Effector memory CD8-positive, alpha-beta T cell (primary cell): Measurements from ENCODE around the gene ARV1.
A peak's percentile ranks its signal among the peaks of the same experiment; 100 is the strongest.

Experiments used
- ATAC-seq: fragments of 150-1000 bp; cut with Tn5 transposase; replicated peaks from 2 replicates; pipeline ENCODE4 v1.10.0; 2021; ENCODE audit warnings: mild to moderate bottlenecking, moderate library complexity
- DNase-seq, 3 experiments: peaks; one replicate each; pipeline ENCODE4 v3.0.0; 2021
- H3K27ac Mint-ChIP-seq, 2 donors: one replicate each; pipeline ENCODE4 v1.8.0; 2022; ENCODE audit warnings: mild to moderate bottlenecking in 2 of 2, mixed read lengths in 2 of 2, moderate library complexity in 2 of 2
- H3K27me3 Mint-ChIP-seq, 2 donors: one replicate each; pipeline ENCODE4 v1.8.0; 2022; ENCODE audit warnings: mixed read lengths in 2 of 2
- H3K36me3 Mint-ChIP-seq: one replicate; pipeline ENCODE4 v1.8.0; 2022; ENCODE audit warnings: mild to moderate bottlenecking, moderate library complexity, mixed read lengths; ENCODE audit not compliant: insufficient read depth
- H3K4me1 Mint-ChIP-seq, 2 donors: one replicate each; pipeline ENCODE4 v1.8.0; 2022; ENCODE audit warnings: low read depth in 2 of 2, mixed read lengths in 2 of 2
- H3K4me3 Mint-ChIP-seq, 2 donors: one replicate each; pipeline ENCODE4 v1.8.0; 2022; ENCODE audit warnings: mild to moderate bottlenecking in 2 of 2, mixed read lengths in 2 of 2, moderate library complexity in 2 of 2
- H3K9me3 Mint-ChIP-seq, 2 donors: one replicate each; pipeline ENCODE4 v1.8.0; 2022; ENCODE audit warnings: mixed read lengths in 2 of 2

Gene ARV1

GRCh38 chr1:231029841-231030240 lies 50.9 kb downstream of the ARV1 start:
- ATAC-seq (no peak), DNase-seq (no peak)
- Mint-ChIP-seq H3K27ac (no peak overlapping the region), H3K36me3 (no peaks in the 10 kb centered on the region), H3K4me1 (peaks cover 0 to 5% of the 10 kb centered on the region in 2 donors), H3K27me3 (no peaks in the 10 kb centered on the region), H3K9me3 (no peaks in the 10 kb centered on the region), H3K4me3 (no peak overlapping the region)

DNA sequence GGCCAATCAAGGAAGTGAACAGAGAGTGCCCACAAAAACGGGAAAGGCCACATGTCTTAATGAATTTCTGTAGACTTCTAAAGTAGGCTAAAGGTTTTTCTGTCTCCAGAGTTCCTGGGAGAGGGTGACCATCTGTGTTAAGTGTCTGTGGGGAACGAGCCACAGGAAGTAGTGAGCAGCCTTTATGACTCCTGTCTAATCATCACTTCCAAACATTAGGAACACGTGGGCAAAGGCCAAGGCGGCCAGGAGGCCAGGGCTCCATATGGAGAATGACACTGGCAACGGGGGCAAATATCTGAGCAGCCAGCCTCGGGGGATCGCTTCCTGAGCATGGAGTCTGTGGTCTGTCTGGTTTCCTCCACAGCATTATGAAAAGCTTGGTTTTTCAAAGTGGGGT lies 54.1 kb downstream of the ARV1 start:
- peaks cover 11 to 19% of the 10 kb centered on the region in 2 donors for H3K4me1 Mint-ChIP-seq
- H3K36me3 Mint-ChIP-seq, result no peaks in the 10 kb centered on the region
- no peak overlapping the region for H3K4me3 Mint-ChIP-seq
- H3K27me3 Mint-ChIP-seq, result peaks cover 0 to 7% of the 10 kb centered on the region in 2 donors
- no peak for DNase-seq
- ATAC-seq, result no peak
- H3K27ac Mint-ChIP-seq, result no peak overlapping the region
- H3K9me3 Mint-ChIP-seq, result no peaks in the 10 kb centered on the region

DNA sequence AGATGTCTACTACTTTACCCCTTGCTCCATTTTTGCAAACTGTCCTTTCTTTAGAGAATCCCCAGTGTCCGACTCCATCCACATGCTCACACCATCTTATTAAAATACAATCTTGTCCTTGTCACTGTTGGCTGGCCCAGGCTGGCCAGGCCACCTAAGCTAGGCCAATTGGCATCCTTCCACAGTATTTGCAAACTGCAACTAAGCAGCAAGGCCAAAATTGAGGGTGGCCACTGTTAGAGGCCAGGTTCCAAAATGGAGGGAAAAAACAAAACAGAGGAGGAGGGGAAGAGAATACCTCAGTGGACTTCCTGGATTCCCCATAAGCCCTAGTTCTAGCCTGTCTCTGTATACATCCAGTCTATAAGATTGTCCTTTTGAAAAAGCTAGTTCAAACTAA lies 56.9 kb downstream of the ARV1 start:
- Mint-ChIP-seq H3K9me3 (no peaks in the 10 kb centered on the region), H3K4me3 (no peak overlapping the region), H3K27me3 (peaks cover 0 to 7% of the 10 kb centered on the region in 2 donors), H3K36me3 (no peaks in the 10 kb centered on the region), H3K27ac (no peak overlapping the region), H3K4me1 (peaks cover 11 to 19% of the 10 kb centered on the region in 2 donors)
- ATAC-seq (no peak), DNase-seq (no peak)

DNA sequence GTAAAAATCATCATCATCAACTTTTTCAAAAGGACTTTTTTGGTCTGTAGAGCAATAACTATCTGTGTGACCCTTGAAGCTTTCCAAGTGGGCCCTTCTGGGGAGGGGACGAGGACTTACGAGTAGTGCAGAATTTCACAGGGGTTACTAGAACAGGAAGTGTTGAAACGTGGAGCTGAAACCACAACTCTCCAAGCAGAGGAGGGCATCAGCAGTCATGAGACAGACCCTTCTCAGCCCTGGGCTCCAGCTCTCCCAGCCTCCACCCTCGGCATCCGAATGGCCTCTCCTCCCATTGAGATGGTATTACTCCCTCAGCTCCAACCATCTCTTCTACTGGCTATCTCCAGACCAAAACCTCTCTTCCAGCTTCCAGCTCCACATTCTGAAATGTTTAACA lies 57.5 kb downstream of the ARV1 start:
- no peak for ATAC-seq
- Mint-ChIP-seq H3K4me3 (no peak overlapping the region), H3K9me3 (no peaks in the 10 kb centered on the region), H3K4me1 (peaks cover 16 to 23% of the 10 kb centered on the region in 2 donors), H3K36me3 (no peaks in the 10 kb centered on the region), H3K27ac (no peak overlapping the region), H3K27me3 (peaks cover 0 to 7% of the 10 kb centered on the region in 2 donors)
- no peak for DNase-seq

DNA sequence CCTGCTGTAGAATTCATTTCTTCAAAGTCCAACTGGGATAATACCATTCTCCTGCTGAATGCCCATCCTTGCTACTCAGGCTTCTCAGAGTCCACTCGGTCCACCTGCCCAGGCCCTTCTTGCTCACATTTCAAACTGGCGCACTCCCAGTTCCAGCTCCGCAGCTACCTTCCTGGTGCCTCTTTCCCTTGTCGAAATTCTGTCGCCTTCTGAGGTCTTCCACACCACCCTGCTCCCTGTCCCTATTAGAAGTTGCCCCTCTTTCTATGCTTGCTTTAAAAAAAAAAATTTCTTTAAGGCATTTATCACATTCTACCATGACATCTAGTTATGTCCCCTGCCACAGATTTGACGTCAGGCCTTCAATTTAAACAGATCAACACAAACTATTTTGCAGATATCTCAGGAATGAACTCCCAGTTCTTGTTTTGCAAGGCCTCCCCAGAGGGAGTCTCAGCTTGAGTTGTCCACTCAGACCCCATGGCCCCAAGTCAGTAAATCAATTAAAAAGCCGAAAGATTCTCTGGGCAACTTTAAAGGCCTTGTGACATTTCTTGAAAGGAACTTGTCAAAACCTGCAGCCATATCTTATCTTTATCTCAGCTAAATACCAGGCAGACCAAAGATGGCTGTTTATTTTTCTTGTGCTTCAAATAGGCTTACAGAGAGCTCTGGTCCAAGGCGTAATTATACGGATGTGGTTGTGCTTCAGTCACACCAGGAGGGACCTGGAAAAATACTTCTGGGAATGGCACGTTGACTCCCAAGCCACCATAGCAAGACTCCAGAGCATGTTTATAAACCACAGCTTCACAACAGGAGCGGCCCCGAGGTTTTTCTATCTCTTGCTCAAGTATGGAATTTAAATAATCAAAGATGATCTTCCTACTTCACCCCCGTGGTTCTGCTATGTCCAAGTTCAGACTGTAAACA lies 59.0 kb downstream of the ARV1 start:
- no peak overlapping the region for H3K27ac Mint-ChIP-seq
- no peak for ATAC-seq

DNA sequence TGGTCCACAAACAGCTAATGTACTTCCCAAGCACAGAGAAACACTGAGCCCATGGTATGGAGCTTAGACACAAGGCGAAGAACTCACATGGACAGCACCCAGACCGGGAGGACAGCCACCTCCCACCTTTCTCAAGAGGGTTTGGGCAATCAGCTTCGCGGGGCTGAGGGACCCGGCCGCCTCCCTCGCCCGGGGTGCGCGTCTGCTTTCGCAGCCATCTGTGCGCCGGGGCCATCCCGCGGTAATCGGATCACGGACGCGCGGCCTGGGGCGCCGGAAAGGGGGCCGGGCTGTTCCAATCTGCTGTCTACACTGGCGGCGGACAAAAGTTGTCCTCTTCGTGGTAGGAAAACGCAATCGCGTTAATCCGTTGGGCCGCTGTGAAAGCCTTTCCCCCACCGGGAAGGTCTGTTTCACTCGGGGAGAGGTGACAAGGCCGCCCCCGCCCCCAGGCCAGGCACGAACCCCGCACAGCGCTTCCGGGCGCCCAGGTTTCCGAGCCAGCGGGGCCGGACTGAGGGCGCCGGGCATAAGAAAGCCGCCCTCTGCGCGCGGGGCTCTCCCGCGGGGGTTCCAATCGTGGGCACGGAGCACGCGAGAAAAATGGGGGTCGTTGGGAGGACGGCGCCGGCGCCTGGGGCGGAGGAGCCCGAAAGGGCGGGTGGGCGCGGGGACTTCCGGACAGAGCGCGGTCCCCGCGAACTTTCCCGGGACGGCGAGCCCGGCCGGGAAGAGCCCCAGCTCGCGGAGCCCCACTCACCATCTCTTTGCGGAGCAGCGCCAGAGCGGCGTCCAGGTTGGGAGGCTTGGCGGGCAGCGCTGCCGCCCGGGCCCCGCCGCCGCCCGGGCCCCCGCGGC lies 60.5 kb downstream of the ARV1 start:
- peak; percentile 4 to 19 (median 17) for DNase-seq
- Mint-ChIP-seq H3K36me3 (no peaks in the 10 kb centered on the region), H3K9me3 (no peaks in the 10 kb centered on the region), H3K27ac (no peak overlapping the region), H3K4me1 (peaks cover 17 to 24% of the 10 kb centered on the region in 2 donors), H3K27me3 (peaks cover 0 to 7% of the 10 kb centered on the region in 2 donors), H3K4me3 (peak overlapping the region; percentile 73)
- ATAC-seq, result peak; percentile 26

More for the DNA sequence above, 59.0 kb downstream of the ARV1 start:
- H3K27me3 Mint-ChIP-seq, result peaks cover 0 to 7% of the 10 kb centered on the region in 2 donors
- no peaks in the 10 kb centered on the region for H3K9me3 Mint-ChIP-seq
- H3K36me3 Mint-ChIP-seq, result no peaks in the 10 kb centered on the region
- no peak for DNase-seq
- H3K4me3 Mint-ChIP-seq, result peak overlapping the region in 1 of 2 donors; percentile 5
- H3K4me1 Mint-ChIP-seq, result peaks cover 17 to 24% of the 10 kb centered on the region in 2 donors

DNA sequence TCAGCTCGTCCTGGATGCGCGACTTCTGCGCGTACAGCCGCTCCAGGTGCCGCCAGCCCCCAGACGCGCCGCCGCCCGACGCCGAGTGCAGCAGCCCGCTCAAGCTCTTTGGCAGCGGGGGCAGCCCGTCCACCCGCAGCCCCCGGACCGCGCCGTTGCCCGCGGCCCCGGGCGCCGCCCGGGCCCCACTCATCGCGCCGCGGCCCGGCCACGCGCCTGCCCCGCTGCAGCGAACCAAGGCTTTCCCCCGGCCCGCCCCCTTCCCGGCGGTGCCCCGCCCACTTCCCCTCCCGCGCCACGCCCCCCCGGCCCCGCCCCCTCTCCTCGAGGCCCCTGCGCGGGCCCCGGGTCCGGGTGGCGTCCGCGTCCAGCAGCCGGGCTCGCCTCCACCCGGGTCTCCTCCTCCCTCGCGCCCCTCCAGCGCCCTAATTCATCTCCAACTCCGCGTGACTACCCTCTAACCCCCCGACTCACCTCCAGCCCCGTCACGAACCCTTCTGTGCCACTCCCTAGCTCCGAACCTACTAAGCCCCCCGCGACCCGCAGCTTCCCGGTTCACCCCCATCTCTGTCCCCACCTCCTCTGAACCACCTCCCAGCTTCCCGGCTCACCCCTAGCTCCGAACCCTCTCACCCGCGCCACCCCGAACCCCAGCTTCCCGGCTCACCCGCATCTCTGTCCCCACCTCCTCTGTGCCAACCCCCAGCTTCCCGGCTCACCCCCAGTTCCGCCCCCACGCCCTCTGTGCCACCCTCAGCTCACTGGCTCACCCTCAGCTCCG lies 61.3 kb downstream of the ARV1 start, which contains the start of gene FAM89A:
TSS of gene FAM89A (minus strand) at position 236 of the 781 bp plus-strand sequence. CDS start at position 193, 43 bp downstream.
- peaks cover 17 to 24% of the 10 kb centered on the region in 2 donors for H3K4me1 Mint-ChIP-seq
- H3K27ac Mint-ChIP-seq, result peak within 1 kb of the TSS; percentile 17 to 74
- H3K27me3 Mint-ChIP-seq, result peaks cover under 1 to 7% of the 10 kb centered on the region in 2 donors
- peak within 1 kb of the TSS; percentile 77 to 78 for H3K4me3 Mint-ChIP-seq
- peak; percentile 52 to 59 (median 54) for DNase-seq
- H3K9me3 Mint-ChIP-seq, result no peaks in the 10 kb centered on the region
- ATAC-seq, result peak; percentile 79
- H3K36me3 Mint-ChIP-seq, result no peaks in the 10 kb centered on the region

GRCh38 chr1:231040800-231041718 lies 62.2 kb downstream of the ARV1 start:
- peak overlapping the region; percentile 17 to 74 for H3K27ac Mint-ChIP-seq
- H3K4me1 Mint-ChIP-seq, result peaks cover 17 to 20% of the 10 kb centered on the region in 2 donors
- H3K27me3 Mint-ChIP-seq, result peaks cover 9 to 10% of the 10 kb centered on the region in 2 donors
- H3K9me3 Mint-ChIP-seq, result no peaks in the 10 kb centered on the region
- ATAC-seq (no peak), DNase-seq (no peak)
- peak overlapping the region; percentile 77 to 78 for H3K4me3 Mint-ChIP-seq
- H3K36me3 Mint-ChIP-seq, result no peaks in the 10 kb centered on the region

DNA sequence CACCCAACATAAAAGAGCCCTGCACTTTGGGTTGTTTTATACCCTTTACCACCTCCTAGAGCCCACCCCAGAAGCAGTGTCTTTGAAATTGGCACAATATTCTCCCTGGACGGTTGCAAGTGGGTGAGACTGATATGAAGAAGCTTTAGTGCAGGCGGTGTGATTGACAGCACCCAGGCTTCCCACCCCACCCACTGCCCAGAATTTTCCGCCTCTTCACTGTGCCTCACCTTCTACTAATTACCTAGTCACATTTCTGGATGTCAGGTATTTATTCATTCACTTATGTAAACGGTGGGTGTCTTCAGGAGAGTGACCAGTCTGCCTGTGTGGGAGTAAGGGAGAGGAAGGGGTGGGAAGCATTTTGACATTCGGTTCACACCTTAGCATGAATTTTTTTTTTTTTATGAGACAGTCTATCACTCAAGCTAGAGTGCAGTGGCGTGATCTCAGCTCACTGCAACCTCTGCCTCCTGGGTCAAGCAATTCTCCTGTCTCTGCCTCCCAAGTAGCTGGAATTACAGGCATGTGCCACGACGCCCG lies 62.9 kb downstream of the ARV1 start:
- no peaks in the 10 kb centered on the region for H3K36me3 Mint-ChIP-seq
- peak overlapping the region; percentile 17 to 30 for H3K27ac Mint-ChIP-seq
- DNase-seq, result no peak
- peak overlapping the region; percentile 77 to 78 for H3K4me3 Mint-ChIP-seq
- no peaks in the 10 kb centered on the region for H3K9me3 Mint-ChIP-seq
- peaks cover 13 to 17% of the 10 kb centered on the region in 2 donors for H3K27me3 Mint-ChIP-seq
- ATAC-seq, result no peak
- H3K4me1 Mint-ChIP-seq, result peaks cover 11 to 12% of the 10 kb centered on the region in 2 donors

- Mint-ChIP-seq H3K27me3 (peaks cover 13 to 19% of the 10 kb centered on the region in 2 donors), H3K27ac (no peak overlapping the region), H3K4me3 (no peak overlapping the region), H3K4me1 (peaks cover 4 to 6% of the 10 kb centered on the region in 2 donors), H3K36me3 (no peaks in the 10 kb centered on the region), H3K9me3 (no peaks in the 10 kb centered on the region)
- no peak for DNase-seq
- ATAC-seq, result no peak
These were observed 65.7 kb downstream of the ARV1 start for GRCh38 chr1:231044588-231044987.

DNA sequence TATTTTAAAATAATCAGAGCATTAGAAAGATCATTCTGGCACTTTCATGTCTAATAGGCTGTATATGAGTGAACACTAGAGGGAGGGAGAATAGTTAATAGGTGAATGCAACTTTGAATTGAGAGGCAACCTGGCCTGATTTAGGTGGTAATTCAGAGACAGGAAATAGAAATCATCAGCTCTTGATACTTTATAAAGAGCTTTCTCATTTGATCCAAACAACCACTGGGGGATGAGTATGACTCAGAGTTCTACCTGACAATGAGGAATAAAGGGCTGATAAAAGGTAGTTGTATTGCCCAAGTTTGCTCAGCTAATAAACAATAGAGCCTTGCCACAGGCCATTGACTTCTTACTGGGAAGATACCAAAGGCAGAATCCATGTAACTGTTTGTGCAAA lies 66.4 kb downstream of the ARV1 start:
- Mint-ChIP-seq H3K36me3 (no peaks in the 10 kb centered on the region), H3K4me3 (no peak overlapping the region), H3K9me3 (no peaks in the 10 kb centered on the region), H3K27ac (no peak overlapping the region), H3K4me1 (peaks cover 4 to 6% of the 10 kb centered on the region in 2 donors), H3K27me3 (peaks cover 13 to 19% of the 10 kb centered on the region in 2 donors)
- DNase-seq, result no peak
- ATAC-seq, result no peak
